Coronary artery (tissue), 2 donors: ENCODE measurements around the gene MRO.

Source experiments
- DNase-seq: peaks from one replicate; pipeline ENCODE4 v3.0.0-alpha.2; 2017; ENCODE audit warnings: low spot score
- H3K27ac ChIP-seq, 2 donors: fragments of 200-600 bp; sonication (generic); one replicate each; pipeline ENCODE4 v1.5.1; 2016 to 2019
- H3K4me3 ChIP-seq: fragments of 200-600 bp; sonication (generic); 2 replicates; pipeline ENCODE4 v1.5.1; 2016; ENCODE audit warnings: mild to moderate bottlenecking, moderate library complexity
- CTCF ChIP-seq: fragments of 200-600 bp; sonication (generic); IDR thresholded peaks from one replicate; pipeline ENCODE4 v1.5.1; 2019; ENCODE audit warnings: antibody characterized with exemption

Gene MRO

DNA sequence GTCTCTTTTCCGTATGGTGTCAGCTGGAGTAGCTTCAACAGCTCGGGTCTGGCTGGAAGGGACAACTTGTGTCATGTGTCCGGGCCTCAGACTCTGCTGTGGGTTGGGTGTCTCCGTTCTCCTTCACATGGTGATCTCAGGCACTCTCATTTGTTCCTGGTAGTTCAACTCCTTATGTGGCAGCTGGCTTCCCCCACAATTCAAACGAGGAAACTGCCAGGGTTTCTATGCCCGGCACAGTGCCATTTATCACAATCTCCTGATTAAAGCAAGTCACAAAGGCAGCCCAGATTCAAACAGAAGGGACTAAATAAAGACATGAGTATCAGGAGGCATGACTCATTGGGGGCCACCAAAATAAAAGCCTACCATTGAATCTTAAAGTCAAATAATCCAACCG is 22.7 kb downstream of the MRO start:
- Histone ChIP-seq H3K27ac (no peak overlapping the region), H3K4me3 (no peak overlapping the region)
- no peak for DNase-seq
- no peak for TF ChIP-seq CTCF

DNA sequence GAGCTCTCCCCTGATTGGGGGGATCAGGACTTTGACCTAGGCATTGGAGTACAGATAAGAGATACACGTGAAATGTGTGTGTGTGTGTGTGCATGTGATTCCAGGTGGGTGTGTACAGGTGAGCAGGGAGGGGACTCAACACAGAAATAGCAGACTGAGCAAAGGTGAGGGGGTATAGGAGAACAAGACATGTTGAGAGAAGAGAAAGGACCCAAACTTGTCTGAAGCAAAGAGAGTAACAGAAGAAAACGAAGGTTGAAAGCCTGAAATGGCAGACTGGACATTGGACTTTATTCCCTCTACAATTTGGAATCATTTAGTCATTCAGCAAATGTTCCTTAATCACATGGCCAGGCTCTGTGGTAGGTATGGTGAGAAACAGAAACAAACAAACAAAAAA is 23.3 kb downstream of the MRO start:
- no peak for TF ChIP-seq CTCF
- H3K4me3 ChIP-seq: no peak overlapping the region
- DNase-seq: no peak

DNA sequence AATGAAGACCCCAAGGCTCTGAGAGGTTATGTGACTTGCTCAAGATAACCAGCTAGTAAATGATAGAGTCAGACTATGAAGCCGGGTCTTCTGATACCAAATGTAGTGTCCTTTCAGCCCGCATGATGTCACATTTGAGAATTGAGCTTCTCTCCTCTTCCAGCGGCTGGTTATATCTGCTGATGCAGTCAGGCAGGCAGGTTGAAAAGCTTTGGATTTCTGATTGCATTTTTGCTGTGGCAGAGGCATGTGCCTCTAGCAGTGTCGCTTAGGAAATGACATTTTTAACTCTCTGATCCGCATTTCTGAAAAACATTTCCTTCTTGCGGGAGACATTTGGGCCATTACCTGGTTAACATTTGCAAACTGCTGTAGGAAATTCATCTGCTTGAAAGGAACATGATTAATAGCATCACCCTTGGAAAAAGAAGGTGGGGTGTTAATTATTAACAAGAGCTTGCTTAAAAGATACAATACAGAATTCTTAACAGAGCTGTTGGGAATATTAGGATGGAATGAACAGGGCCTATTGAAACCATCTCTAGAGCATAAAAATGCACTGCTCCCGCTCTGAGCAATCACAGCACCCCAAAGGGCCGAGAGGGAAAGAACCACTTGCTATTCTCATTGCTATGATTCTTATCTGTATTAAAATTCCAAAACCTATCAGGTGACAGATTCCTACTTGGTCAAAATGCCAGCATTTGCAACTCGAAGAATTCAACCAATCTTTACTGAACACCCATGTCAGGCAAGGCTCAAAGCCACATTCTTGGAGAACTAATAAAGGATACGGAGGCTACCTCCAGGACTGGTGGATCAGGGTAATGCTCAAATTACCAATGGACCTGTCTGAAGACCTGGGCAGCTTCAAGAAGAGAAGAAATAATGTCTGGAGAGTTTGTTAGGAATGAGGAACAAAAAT is 25.9 kb downstream of the MRO start:
- Histone ChIP-seq H3K4me3 (no peak overlapping the region), H3K27ac (no peak overlapping the region)
- DNase-seq: no peak
- TF ChIP-seq CTCF: no peak

More for the DNA sequence above, 23.3 kb downstream of the MRO start:
- H3K27ac ChIP-seq: no peak overlapping the region

GRCh38 chr18:50792885-50793284 is 26.9 kb downstream of the MRO start:
- no peak for DNase-seq
- Histone ChIP-seq H3K4me3 (no peak overlapping the region), H3K27ac (no peak overlapping the region)
- TF ChIP-seq CTCF: no peak

DNA sequence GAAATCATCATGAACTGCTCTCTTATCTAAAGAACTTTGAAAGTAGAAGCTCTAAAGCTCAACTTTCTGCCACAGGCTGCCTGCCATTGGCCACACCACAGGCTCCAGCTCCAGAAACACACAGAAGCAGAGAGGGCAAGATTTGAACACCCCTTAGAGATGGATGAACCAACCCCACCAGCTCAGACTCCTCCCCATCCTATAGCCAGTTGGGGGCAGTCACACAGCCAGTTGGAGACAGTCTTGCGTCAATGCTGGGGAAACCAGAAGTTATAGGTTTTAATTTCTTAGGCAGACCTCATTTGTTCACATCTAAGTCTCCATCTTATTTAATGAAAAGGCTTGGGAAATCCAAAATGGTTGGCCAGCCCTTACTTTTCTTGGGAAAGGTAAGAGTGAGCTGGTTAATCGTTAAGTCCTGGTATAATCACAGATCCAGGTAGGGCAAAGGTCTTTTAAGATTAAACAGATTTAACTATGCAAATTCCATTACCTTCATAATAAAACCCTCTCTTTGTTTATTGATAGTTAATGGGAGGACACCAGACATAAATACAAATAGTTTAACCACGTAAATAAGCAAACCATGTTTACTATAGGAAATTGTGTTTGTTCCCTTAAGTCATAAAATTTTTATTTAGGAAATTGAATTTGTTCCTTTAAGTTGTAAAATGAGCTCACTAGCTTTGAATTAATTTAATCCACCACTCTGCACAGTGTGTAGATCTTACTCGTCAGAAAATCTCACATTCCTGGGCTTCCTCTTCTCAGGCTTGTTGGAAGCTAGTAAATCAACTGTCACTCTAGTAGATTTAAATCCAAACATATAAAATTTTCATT is 28.0 kb downstream of the MRO start:
- H3K4me3 ChIP-seq: no peak overlapping the region
- no peak for DNase-seq
- no peak overlapping the region for H3K27ac ChIP-seq
- no peak for TF ChIP-seq CTCF

GRCh38 chr18:50790948-50791347 is 28.9 kb downstream of the MRO start:
- Histone ChIP-seq H3K4me3 (no peak overlapping the region), H3K27ac (no peak overlapping the region)
- DNase-seq: no peak
- TF ChIP-seq CTCF: no peak
